GM18505 (cell line): Measurements from ENCODE around the gene RSRC1.

Source experiments
- ATAC-seq: cut with Tn5 transposase; IDR thresholded peaks from one replicate; pipeline ENCODE4 v1.9.1; 2021; ENCODE audit not compliant: unreplicated experiment
- POLR2A ChIP-seq: IDR thresholded peaks from 4 replicates; pipeline ENCODE4 v1.6.1; 2011; ENCODE audit warnings: borderline replicate concordance; ENCODE audit not compliant: insufficient read depth, insufficient read length; ENCODE audit errors: extremely low read depth

Gene RSRC1

GRCh38 chr3:158453004-158453403 is 343.1 kb downstream of the RSRC1 start:
- no peak for TF ChIP-seq POLR2A
- no peak for ATAC-seq

- no peak for TF ChIP-seq POLR2A
- no peak for ATAC-seq
Measured at GRCh38 chr3:158453865-158454264, 344.0 kb downstream of the RSRC1 start.

GRCh38 chr3:158455406-158455805 is 345.5 kb downstream of the RSRC1 start:
- ATAC-seq: no peak
- TF ChIP-seq POLR2A: no peak

GRCh38 chr3:158456114-158456513 is 346.2 kb downstream of the RSRC1 start:
- no peak for TF ChIP-seq POLR2A
- no peak for ATAC-seq

GRCh38 chr3:158458464-158458863 is 348.6 kb downstream of the RSRC1 start:
- ATAC-seq: no peak
- TF ChIP-seq POLR2A: no peak

GRCh38 chr3:158460926-158461325 is 351.0 kb downstream of the RSRC1 start:
- no peak for ATAC-seq
- TF ChIP-seq POLR2A: no peak

- ATAC-seq: no peak
- TF ChIP-seq POLR2A: no peak
Measured at GRCh38 chr3:158463556-158463955, 353.7 kb downstream of the RSRC1 start.

- ATAC-seq: no peak
- no peak for TF ChIP-seq POLR2A
Measured at GRCh38 chr3:158465074-158465473, 355.2 kb downstream of the RSRC1 start.

- no peak for ATAC-seq
- TF ChIP-seq POLR2A: no peak
Measured at GRCh38 chr3:158470944-158471638, 361.2 kb downstream of the RSRC1 start.

GRCh38 chr3:158471639-158472294 is 361.9 kb downstream of the RSRC1 start:
- TF ChIP-seq POLR2A: no peak
- ATAC-seq: no peak

- no peak for TF ChIP-seq POLR2A
- no peak for ATAC-seq
Measured at GRCh38 chr3:158479051-158479450, 369.2 kb downstream of the RSRC1 start.

GRCh38 chr3:158483701-158484235 is 373.9 kb downstream of the RSRC1 start:
- TF ChIP-seq POLR2A: no peak
- no peak for ATAC-seq

GRCh38 chr3:158486200-158486599 is 376.3 kb downstream of the RSRC1 start:
- no peak for TF ChIP-seq POLR2A
- no peak for ATAC-seq

- TF ChIP-seq POLR2A: no peak
Measured at GRCh38 chr3:158488670-158489069, 378.8 kb downstream of the RSRC1 start.

GRCh38 chr3:158489181-158489580 is 379.3 kb downstream of the RSRC1 start:
- TF ChIP-seq POLR2A: no peak
- no peak for ATAC-seq

More at GRCh38 chr3:158488670-158489069, 378.8 kb downstream of the RSRC1 start:
- ATAC-seq: no peak

GRCh38 chr3:158491968-158492367 is 382.1 kb downstream of the RSRC1 start:
- TF ChIP-seq POLR2A: no peak
- ATAC-seq: no peak
